Breast epithelium (tissue), 3 donors: ENCODE results near the gene DCDC2B.

Experiments
- CTCF ChIP-seq, 3 donors: fragments of 450-650 bp; IDR thresholded peaks; one replicate each; pipeline ENCODE4 v1.5.1; 2016 to 2017; ENCODE audit warnings: antibody characterized with exemption in 3 of 3, mild to moderate bottlenecking in 3 of 3, moderate library complexity in 3 of 3
- POLR2A ChIP-seq: fragments of 450-650 bp; IDR thresholded peaks from one replicate; pipeline ENCODE4 v1.6.1; 2016; ENCODE audit warnings: antibody characterized with exemption, mild to moderate bottlenecking, moderate library complexity
- POLR2AphosphoS5 ChIP-seq, 3 donors: sonication (generic); formaldehyde crosslinking; IDR thresholded peaks; one replicate each; pipeline ENCODE4 v1.6.1; 2017; ENCODE audit warnings: antibody characterized with exemption in 3 of 3

DNA sequence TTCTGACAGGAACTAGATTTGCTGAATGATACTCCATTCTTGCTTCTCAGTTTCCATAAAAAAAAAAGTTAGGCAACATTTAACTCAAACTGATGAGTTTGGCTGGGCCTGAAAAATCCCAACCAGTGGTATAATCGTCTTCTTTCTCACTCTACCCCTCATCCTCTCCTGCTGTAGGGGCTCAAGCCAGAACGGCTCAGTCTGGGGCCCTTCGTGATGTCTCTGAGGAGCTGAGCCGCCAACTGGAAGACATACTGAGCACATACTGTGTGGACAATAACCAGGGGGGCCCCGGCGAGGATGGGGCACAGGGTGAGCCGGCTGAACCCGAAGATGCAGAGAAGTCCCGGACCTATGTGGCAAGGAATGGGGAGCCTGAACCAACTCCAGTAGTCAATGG is 27.8 kb upstream of the DCDC2B start:
- TF ChIP-seq POLR2AphosphoS5 (IDR thresholded peaks at IDR 0.05) (no peak), CTCF (IDR thresholded peaks at IDR 0.05) (no peak), POLR2A (no peak)
